H9 (cell line): ENCODE data around the gene LRRK2. TPM values are rescaled to one million over a fixed set of nuclear protein-coding genes. Genes with fewer than 3 reads are reported as not detected.

Experiments used
- DNase-seq: peaks from one replicate; pipeline ENCODE4 v3.0.0-alpha.2; 2017
- H2AFZ ChIP-seq: one replicate; pipeline ENCODE4 v1.6.1; 2013; ENCODE audit warnings: mild to moderate bottlenecking, low read length, control low read depth, moderate library complexity
- H2AK5ac ChIP-seq: 2 replicates; pipeline ENCODE4 v1.6.1; 2013; ENCODE audit warnings: low read length, control low read depth, mixed read lengths; ENCODE audit not compliant: insufficient read length
- H2BK120ac ChIP-seq: one replicate; pipeline ENCODE4 v1.6.1; 2013; ENCODE audit warnings: low read depth, mild to moderate bottlenecking, low read length, control low read depth, inconsistent platforms; ENCODE audit not compliant: poor library complexity, severe bottlenecking
- H2BK12ac ChIP-seq: 2 replicates; pipeline ENCODE4 v1.6.1; 2013; ENCODE audit warnings: low read length, control low read depth, mixed read lengths, low read depth; ENCODE audit not compliant: insufficient read length
- H2BK15ac ChIP-seq: 2 replicates; pipeline ENCODE4 v1.6.1; 2013; ENCODE audit warnings: low read depth, low read length, control low read depth
- H2BK20ac ChIP-seq: one replicate; pipeline ENCODE4 v1.6.1; 2013; ENCODE audit warnings: low read depth, mild to moderate bottlenecking, low read length, control low read depth, inconsistent platforms; ENCODE audit not compliant: poor library complexity, severe bottlenecking
- H2BK5ac ChIP-seq: 2 replicates; pipeline ENCODE4 v1.6.1; 2013; ENCODE audit warnings: low read length, control low read depth, mixed read lengths; ENCODE audit not compliant: insufficient read length
- H3K14ac ChIP-seq: 2 replicates; pipeline ENCODE4 v1.6.1; 2013; ENCODE audit warnings: low read length, control low read depth; ENCODE audit not compliant: insufficient read depth
- H3K18ac ChIP-seq: 2 replicates; pipeline ENCODE4 v1.6.1; 2013; ENCODE audit warnings: low read depth, mild to moderate bottlenecking, mixed read lengths, low read length, control low read depth; ENCODE audit not compliant: insufficient read length
- H3K23ac ChIP-seq: 2 replicates; pipeline ENCODE4 v1.6.1; 2013; ENCODE audit warnings: low read length, control low read depth, mixed read lengths, low read depth; ENCODE audit not compliant: insufficient read length
- H3K23me2 ChIP-seq: 2 replicates; pipeline ENCODE4 v1.6.1; 2013; ENCODE audit warnings: low read depth, mild to moderate bottlenecking, mixed read lengths, low read length, control low read depth; ENCODE audit not compliant: insufficient read length, poor library complexity, severe bottlenecking
- H3K27ac ChIP-seq: 2 replicates; pipeline ENCODE4 v1.5.1; 2013; ENCODE audit warnings: low read length, control low read depth, mixed read lengths, low read depth; ENCODE audit not compliant: insufficient read length
- H3K27me3 ChIP-seq: 2 replicates; pipeline ENCODE4 v1.6.1; 2013; ENCODE audit warnings: low read length, control low read depth, inconsistent platforms; ENCODE audit not compliant: insufficient read depth
- H3K4ac ChIP-seq: 2 replicates; pipeline ENCODE4 v1.6.1; 2013; ENCODE audit warnings: low read depth, mild to moderate bottlenecking, control low read depth, inconsistent platforms, low read length, moderate library complexity
- H3K4me1 ChIP-seq: 2 replicates; pipeline ENCODE4 v1.6.1; 2013; ENCODE audit warnings: low read length, control low read depth, inconsistent platforms; ENCODE audit not compliant: insufficient read depth
- H3K4me2 ChIP-seq: 2 replicates; pipeline ENCODE4 v1.6.1; 2013; ENCODE audit warnings: low read length, control low read depth, mixed read lengths; ENCODE audit not compliant: insufficient read length, insufficient read depth
- H3K56ac ChIP-seq: 2 replicates; pipeline ENCODE4 v1.6.1; 2013; ENCODE audit warnings: low read depth, mild to moderate bottlenecking, mixed read lengths, low read length, control low read depth; ENCODE audit not compliant: insufficient read length
- H3K79me1 ChIP-seq: 2 replicates; pipeline ENCODE4 v1.6.1; 2013; ENCODE audit warnings: low read depth, mild to moderate bottlenecking, moderate library complexity, low read length, control low read depth, inconsistent platforms; ENCODE audit not compliant: insufficient read depth, poor library complexity, severe bottlenecking
- H3K79me2 ChIP-seq: 2 replicates; pipeline ENCODE4 v1.6.1; 2013; ENCODE audit warnings: low read length, control low read depth, inconsistent platforms; ENCODE audit not compliant: insufficient read depth
- H3K9ac ChIP-seq: 2 replicates; pipeline ENCODE4 v1.6.1; 2013; ENCODE audit warnings: low read length, control low read depth, mixed read lengths; ENCODE audit not compliant: insufficient read length; ENCODE audit errors: extremely low read depth
- H3K9me3 ChIP-seq: one replicate; pipeline ENCODE4 v1.6.1; 2013; ENCODE audit warnings: low read depth, low read length, inconsistent platforms; ENCODE audit not compliant: control insufficient read depth
- H3T11ph ChIP-seq: one replicate; pipeline ENCODE4 v1.6.1; 2013; ENCODE audit warnings: mild to moderate bottlenecking, low read length, control low read depth, inconsistent platforms
- H4K20me1 ChIP-seq: one replicate; pipeline ENCODE4 v1.6.1; 2013; ENCODE audit not compliant: control insufficient read depth, insufficient read length, insufficient read depth
- H4K5ac ChIP-seq: 2 replicates; pipeline ENCODE4 v1.6.1; 2013; ENCODE audit warnings: low read depth, mild to moderate bottlenecking, mixed read lengths, low read length, control low read depth; ENCODE audit not compliant: insufficient read length
- H4K8ac ChIP-seq: replicated peaks from 2 replicates; pipeline ENCODE4 v1.6.1; 2013; ENCODE audit warnings: low read length, control low read depth, mixed read lengths, low read depth; ENCODE audit not compliant: insufficient read length
- H4K91ac ChIP-seq: 2 replicates; pipeline ENCODE4 v1.6.1; 2013; ENCODE audit warnings: low read depth, mild to moderate bottlenecking, moderate library complexity, mixed read lengths, low read length, control low read depth; ENCODE audit not compliant: insufficient read length
- H3K27ac Mint-ChIP-seq, 3 experiments: 2 replicates in 2 of 3; 3 replicates in 1 of 3; pipeline ENCODE4 v1.8.0; 2020 to 2021; ENCODE audit warnings: mixed read lengths in 3 of 3, mild to moderate bottlenecking in 1 of 3, moderate library complexity in 1 of 3
- H3K27me3 Mint-ChIP-seq: 2 replicates; pipeline ENCODE4 v1.8.0; 2021; ENCODE audit warnings: low read depth, mild to moderate bottlenecking, moderate library complexity, mixed read lengths
- H3K36me3 Mint-ChIP-seq, 3 experiments: 2 replicates in 2 of 3; 3 replicates in 1 of 3; pipeline ENCODE4 v1.8.0; 2020 to 2021; ENCODE audit warnings: low read depth in 3 of 3, mixed read lengths in 3 of 3; ENCODE audit not compliant: insufficient read depth in 1 of 3
- H3K4me1 Mint-ChIP-seq, 2 experiments: 2 replicates each; pipeline ENCODE4 v1.8.0; 2020; ENCODE audit warnings: mixed read lengths in 2 of 2
- H3K4me3 Mint-ChIP-seq, 2 experiments: 2 replicates in 1 of 2; 3 replicates in 1 of 2; pipeline ENCODE4 v1.8.0; 2020 to 2021; ENCODE audit warnings: mild to moderate bottlenecking in 2 of 2, mixed read lengths in 2 of 2, moderate library complexity in 1 of 2
- H3K9me3 Mint-ChIP-seq, 2 experiments: 2 replicates in 1 of 2; 3 replicates in 1 of 2; pipeline ENCODE4 v1.8.0; 2020; ENCODE audit warnings: mild to moderate bottlenecking in 2 of 2, mixed read lengths in 2 of 2, moderate library complexity in 1 of 2
- WGBS: extraction: QIAGEN DNeasy Blood & Tissue Kit; methylation state at CpG from one replicate; pipeline ENCODE4 v1.1.7; 2013; ENCODE audit warnings: missing lambda C conversion rate, low lambda C conversion rate, mixed read lengths; ENCODE audit not compliant: insufficient read length; ENCODE audit errors: extremely low coverage; 5-methylcytosine and 5-hydroxymethylcytosine counted together
- total RNA-seq: library from RNA; stranded (reverse); gene quantifications from 2 replicates; pipeline ENCODE4 v1.2.1, GENCODE V29; 2021
- TF ChIP-seq, protein P1 (sequence below): fragments of 200-600 bp; sonication (generic); conservative IDR thresholded peaks from 3 replicates; pipeline ENCODE4 v1.8.0; 2021; ENCODE audit warnings: antibody characterized with exemption, mild to moderate bottlenecking

The LRRK2 gene
- total RNA-seq, 1 experiment from 2014 or later = 0.17 TPM

DNA sequence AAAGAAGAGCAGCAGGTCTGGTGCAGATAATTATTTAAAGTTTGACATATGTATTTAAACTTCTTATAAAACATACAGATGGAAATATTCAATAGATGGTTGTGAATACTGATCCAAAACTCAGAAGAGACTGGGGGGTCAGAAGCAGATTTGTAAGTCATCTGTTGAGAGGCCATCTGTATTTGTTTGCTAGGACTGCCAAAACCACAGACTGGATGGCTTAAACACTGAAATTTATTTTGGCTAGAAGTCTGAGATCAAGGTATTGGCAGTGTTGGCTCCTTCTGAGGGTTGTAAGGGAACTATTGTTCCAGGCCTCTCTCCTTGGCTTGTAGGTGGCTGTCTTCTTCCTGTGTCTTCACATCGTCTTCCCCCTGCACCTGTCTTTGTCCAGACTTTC is 153.9 kb downstream of the LRRK2 start:
- TF ChIP-seq, protein P1, sequence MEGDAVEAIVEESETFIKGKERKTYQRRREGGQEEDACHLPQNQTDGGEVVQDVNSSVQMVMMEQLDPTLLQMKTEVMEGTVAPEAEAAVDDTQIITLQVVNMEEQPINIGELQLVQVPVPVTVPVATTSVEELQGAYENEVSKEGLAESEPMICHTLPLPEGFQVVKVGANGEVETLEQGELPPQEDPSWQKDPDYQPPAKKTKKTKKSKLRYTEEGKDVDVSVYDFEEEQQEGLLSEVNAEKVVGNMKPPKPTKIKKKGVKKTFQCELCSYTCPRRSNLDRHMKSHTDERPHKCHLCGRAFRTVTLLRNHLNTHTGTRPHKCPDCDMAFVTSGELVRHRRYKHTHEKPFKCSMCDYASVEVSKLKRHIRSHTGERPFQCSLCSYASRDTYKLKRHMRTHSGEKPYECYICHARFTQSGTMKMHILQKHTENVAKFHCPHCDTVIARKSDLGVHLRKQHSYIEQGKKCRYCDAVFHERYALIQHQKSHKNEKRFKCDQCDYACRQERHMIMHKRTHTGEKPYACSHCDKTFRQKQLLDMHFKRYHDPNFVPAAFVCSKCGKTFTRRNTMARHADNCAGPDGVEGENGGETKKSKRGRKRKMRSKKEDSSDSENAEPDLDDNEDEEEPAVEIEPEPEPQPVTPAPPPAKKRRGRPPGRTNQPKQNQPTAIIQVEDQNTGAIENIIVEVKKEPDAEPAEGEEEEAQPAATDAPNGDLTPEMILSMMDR = no peak

More for the DNA sequence above, 153.9 kb downstream of the LRRK2 start:
- H3K4ac ChIP-seq = no peak overlapping the region
- no peak overlapping the region for H3T11ph ChIP-seq
- H3K23ac ChIP-seq = no peak overlapping the region
- no peak overlapping the region for H4K91ac ChIP-seq
- H2BK5ac ChIP-seq = no peak overlapping the region
- no peak overlapping the region for H2BK20ac ChIP-seq
- WGBS = no CpG with 5 or more reads among the region's 1 CpG
- H3K79me1 ChIP-seq = no peaks in the 10 kb centered on the region
- no peak overlapping the region for H2BK120ac ChIP-seq
- H4K20me1 ChIP-seq = no peaks in the 10 kb centered on the region
- H2BK12ac ChIP-seq = no peak overlapping the region
- H3K4me3 Mint-ChIP-seq = no peak overlapping the region
- no peak overlapping the region for H3K4me2 ChIP-seq
- no peaks in the 10 kb centered on the region; a peak in 1 of 7 replicates for H3K36me3 Mint-ChIP-seq
- no peaks in the 10 kb centered on the region for H3K4me1 ChIP-seq
- no peak overlapping the region for H3K27ac Mint-ChIP-seq
- H4K5ac ChIP-seq = no peak overlapping the region
- no peaks in the 10 kb centered on the region for H3K9me3 ChIP-seq
- no peaks in the 10 kb centered on the region for H3K27me3 Mint-ChIP-seq
- no peaks in the 10 kb centered on the region for H3K23me2 ChIP-seq
- H2AFZ ChIP-seq = no peak overlapping the region
- H3K18ac ChIP-seq = no peak overlapping the region
- no peak overlapping the region for H2BK15ac ChIP-seq
- no peak overlapping the region for H2AK5ac ChIP-seq
- no peak overlapping the region for H3K14ac ChIP-seq
- H3K9me3 Mint-ChIP-seq = no peaks in the 10 kb centered on the region
- H3K9ac ChIP-seq = no peak overlapping the region
- H3K27ac ChIP-seq = no peak overlapping the region
- no peaks in the 10 kb centered on the region for H3K79me2 ChIP-seq
- H4K8ac ChIP-seq = no peak overlapping the region
- H3K4me1 Mint-ChIP-seq = no peaks in the 10 kb centered on the region
- no peak for DNase-seq
- no peak overlapping the region for H3K56ac ChIP-seq
- H3K27me3 ChIP-seq = no peaks in the 10 kb centered on the region
